GM19455 (cell line): ENCODE results near the gene EME1.
"Not testable (repeated sequence)": the region's sequence is repeated elsewhere in the genome, so short reads cannot be mapped to it uniquely, and the experiment has no call there.

Experiments used
- ATAC-seq: cut with Tn5 transposase; IDR thresholded peaks from one replicate; pipeline ENCODE4 v1.9.1; 2021; ENCODE audit not compliant: unreplicated experiment

Gene EME1

DNA sequence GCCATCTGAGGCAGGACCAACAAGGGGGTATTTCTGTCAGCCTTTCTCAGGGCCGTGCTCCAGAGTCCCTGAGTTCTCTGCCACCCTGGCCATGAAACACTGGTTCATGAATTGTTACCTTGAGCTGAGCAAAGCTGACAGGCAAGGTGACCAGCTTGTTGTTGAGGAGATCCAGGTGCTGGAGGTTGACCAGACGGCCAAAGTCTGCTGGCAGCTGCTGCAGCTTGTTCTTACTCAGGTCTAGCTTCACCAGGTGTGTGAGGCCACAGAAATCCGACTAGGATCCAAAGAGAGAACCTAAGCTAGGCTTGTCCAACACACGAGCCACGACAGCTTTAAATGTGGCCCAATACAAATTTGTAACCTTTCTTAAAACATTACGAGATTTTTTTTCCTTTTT is 19.6 kb downstream of the EME1 start:
- ATAC-seq, result no peak

DNA sequence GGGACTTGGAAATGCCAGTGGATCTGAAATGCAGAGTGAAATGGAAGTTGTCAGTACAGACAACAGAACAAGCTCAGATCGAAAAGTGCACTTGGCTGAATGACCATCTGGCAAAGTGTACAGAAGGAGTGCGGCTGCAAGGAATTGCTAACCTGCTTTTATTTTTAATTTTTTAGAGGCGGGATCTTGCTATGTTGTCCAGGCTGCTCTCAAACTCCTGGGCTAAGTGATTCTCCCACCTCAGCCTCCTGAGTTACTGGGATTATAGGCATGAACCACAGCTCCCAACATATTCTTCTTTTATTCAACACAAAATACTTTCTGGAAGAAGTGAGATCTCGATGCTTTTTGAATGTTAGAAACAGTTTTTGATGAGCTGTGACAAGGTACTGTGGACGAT is 20.7 kb downstream of the EME1 start:
- no peak for ATAC-seq

DNA sequence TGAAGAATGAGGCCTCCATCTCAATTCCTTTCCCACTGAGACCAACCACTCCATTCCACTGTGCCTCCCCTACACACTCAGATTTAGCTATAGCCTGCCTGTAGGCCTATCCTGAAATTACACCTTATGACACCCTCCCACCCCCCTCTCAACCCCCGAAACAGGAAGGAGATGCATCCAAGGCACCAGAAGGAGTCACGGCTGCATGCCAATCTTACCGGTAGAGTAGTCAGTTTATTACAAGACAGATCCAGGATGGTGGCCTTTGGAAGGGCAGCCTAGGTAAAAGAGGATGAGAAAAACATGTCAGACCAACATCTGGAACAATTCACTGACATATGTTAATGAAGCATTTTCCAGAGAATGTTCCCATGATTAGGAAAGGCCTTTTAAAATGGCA is 21.7 kb downstream of the EME1 start:
- ATAC-seq, result no peak

DNA sequence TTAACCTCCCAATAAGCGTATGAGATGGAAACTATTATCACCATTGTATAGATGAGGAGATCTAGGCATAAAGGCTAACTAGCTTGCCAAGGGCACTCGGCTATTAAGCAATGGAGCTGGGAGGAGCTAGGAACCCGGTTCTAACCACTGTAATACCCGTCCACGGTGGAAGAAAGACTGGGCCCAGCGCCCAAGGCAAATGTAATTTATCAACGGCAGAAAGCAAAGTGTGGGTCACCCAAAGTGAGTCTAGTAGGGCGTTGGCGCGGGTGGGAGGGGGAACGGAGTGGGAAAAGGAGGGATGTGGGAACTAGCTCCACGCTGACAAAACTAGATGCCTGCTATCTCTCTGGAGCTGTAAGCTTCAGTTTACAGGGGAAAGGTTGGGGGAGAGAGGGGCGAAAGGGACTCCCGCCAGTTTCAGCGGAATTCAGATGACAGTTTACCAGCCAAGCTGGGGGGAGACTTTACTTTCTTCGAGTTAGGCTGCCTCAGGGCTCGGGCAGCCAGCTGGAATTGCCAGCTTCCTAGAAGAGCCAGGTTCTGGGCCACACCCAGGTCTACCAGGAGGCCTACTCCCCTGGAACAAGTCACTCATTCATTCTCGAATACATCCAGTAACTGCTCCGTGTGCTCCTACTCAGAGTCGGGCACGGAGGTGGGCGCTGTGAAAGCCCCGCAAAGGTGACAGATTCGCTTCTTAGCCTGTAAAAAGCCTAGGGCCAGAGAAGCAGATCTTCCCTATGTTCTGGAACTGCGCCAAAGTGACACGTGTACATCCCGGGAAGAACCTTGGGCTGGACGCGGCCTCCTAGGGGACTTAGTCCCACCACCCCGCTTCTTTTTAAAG is 23.5 kb downstream of the EME1 start:
- peak; percentile 23 for ATAC-seq

DNA sequence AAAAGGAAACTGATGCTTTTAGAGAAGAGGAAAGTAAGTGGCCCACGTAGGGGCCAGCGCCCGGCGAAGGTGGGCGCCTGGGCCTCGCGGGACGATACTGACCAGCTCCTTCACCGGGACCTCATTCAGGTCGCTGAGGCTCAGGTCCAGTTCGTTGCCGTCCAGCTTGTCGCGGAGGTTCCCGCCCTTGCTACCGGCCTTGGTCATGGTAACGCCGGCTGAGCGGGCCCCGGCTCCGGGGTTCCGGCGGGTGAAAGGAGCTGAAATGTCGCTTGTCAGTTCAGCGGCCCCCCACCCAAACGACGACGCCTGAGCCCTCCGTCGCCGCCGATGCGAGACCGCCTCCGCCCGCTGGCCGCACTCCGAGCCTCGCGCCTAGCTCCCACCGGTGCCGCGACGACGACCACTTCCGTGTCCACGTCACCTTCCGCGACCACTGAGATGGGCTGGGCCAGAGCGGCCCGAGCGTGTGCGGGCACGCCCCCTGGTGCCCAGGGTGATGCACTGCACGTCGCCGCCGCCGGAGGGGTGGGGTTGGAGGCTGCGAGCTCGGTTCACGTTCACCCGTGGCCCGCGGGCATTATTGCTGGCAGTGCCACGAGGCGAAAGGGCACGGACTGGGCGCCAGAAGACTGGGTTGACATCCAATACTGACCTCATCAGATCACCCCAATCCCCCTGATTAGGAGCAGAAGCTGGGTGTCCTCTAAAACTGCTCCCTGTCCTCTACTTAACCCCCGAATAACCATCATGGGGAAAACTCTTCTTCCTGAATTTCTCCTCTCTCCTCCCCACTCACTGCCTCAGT is 24.3 kb downstream of the EME1 start, which contains the start of gene LRRC59:
TSS of gene LRRC59 (minus strand) at position 413 of the 808 bp plus-strand sequence. CDS start at position 207, 206 bp downstream.
- ATAC-seq, result peak; percentile 91

DNA sequence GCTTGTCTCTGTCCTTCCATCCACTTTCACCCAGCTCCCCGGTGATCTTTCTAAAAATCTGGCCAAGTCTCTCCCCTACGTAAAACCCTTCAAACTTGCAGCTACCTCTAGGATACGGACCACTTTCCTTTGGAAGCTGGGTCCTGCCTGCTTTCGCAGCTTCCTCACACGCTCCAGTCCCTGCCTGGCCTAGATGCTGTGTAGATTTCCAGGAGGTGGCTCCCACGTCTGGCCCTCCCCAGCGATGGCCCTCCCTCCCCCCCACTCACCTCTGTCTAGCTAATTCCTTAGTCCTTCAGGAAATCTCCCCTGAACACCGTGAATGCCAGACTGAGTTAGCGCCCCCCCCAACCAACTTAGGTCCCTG is 24.9 kb downstream of the EME1 start:
- no peak for ATAC-seq

DNA sequence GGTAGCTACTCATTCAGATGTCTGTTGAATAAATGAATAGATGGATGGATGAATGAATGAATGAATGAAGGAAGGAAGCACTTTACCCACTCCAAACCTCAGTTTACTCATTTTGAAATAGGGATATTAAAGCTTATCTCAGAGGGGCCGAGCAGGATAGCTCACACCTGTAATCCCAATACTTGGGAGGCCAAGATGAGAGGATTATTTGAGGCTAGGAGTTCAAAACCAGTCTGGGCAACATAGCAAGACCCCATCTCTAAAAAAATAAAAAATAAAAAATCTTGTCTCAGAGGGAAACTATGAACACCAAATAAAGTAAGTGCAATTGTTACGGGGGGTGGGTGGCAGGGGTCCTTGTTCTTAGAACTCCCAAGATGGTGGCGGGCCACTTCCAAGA is 25.6 kb downstream of the EME1 start:
- ATAC-seq, result not testable (repeated sequence)

DNA sequence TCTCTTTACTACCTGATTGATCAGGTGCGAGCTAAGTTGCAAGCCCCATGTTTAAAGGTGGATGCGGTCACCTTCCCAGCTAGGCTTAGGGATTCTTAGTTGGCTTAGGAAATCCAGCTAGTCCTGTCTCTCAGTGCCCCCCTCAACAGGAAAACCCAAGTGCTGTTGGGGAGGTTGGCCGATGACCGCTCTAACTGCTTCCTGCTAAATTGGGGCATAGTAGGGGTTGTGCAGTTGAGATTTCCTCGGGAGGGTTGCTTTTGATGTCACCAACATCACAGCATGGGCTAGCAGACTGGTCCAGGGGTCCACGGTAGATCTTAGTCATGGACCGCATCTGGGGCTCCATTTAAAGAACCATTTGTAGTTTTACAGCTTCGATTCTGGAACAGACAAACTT is 26.6 kb downstream of the EME1 start:
- not testable (repeated sequence) for ATAC-seq

DNA sequence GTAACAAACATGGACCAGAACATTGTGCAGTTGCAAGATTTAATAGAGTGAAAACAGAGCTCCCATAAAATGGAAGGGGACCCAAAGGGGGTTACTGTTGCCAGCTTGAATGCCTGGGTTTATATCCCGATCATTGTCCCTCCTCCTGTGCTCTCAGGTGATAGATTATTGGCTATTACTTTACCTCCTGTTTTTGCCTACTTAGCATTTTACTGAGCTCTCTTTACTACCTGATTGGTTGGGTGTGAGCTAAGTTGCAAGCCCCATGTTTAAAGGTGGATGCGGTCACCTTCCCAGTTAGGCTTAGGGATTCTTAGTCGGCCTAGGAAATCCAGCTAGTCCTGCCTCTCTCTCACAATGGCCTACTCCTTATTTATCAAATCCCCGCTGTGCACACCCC is 32.3 kb downstream of the EME1 start:
- ATAC-seq, result not testable (repeated sequence)

DNA sequence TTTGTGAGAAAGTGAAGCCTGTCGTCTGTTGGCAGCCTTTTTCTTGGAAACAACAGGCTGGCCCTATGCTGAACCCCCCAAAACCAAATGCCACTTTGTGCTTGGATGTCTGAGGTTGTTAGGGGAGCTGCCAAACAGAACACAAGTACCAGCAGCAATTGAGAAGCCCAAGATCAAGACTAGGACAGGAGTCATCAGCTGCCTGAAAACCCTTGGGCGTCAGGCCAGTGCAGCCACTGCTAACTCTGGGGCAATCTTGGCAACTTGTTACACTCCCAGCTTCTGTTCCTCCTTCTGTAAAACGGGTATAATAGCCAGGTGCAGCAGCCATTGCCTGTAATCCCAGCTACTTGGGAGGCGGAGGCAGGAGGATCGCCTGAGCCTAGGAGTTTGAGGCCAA is 33.5 kb downstream of the EME1 start:
- ATAC-seq, result no peak

DNA sequence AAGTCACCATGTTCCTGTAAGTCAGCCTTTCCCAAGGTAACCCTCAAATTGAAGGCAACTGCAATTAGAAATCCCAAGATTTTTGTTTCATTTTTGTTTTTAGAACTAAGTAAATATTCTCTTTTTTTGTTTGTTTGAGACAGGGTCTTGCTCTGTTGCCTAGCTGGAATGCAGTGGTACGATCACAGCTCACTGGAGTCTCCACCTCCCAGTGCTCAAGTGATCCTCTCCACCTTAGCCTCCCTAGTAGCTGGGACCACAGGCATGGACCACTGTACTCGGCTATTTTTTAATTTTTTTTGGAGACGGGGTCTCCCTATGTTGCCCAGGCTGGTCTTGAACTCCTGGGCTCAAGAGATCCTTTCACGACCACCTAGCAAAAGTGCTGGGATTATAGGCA is 34.9 kb downstream of the EME1 start:
- ATAC-seq, result no peak

DNA sequence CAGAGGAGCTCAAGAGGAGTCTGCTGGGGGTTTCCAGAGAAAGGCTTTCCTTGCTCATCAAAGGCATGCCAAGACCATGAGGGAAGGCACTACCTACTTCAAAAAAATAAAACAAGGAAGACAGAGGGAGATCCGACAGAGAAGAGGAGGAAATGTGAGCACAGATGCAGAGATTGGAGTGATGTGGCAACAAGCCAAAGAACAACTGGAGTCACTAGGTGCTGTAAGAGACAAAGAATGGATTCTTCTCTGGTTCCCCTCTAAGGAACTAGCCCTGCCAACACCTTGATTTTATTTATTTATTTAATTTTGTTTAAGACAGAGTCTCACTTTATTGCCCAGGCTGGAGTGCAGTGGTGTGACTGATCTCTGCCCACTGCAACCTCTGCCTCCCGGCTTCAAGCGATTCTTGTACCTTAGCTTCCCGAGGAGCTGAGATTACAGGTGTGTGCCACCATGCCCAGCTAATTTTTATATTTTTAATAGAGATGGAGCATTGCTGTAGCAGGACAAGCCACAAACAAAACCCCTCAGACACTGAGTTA is 39.2 kb downstream of the EME1 start:
- ATAC-seq, result no peak

DNA sequence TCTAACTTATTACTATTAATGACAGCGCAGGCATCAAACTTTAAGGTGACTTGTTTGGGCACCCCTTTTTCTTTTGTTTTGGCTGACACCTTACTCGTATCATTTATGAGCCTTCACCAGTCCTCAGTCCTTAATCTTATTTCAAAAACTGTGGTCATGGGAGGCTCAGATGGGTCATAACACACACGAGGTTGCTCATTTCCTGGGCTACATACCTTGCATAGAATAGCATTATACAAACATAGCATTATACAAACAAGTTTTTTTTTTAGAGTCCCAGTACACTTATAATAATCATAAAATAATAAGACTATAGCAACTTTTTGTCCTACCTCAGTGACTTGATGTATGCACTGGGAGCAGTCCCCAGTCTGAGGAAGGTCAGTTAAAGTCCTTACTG is 41.8 kb downstream of the EME1 start:
- no peak for ATAC-seq

DNA sequence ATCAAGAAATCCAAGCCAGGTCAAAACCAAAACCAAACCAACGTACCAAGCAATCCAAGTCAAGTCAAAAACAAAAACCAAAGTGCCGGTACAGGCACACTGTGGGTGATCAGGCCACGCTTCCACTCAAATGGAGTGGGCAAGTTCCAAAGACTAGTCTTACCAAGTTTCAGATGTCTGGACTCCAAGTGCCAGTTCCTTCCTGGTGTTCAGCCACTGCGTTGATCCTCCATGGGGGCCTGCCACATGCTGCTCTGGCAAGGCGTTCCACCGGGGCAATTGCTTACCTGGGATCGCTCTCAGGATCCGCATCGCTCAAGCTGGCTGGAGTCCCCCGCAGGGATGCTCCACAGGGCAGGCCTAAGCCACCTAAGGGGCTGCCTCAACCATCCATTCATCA is 46.5 kb downstream of the EME1 start:
- not testable (repeated sequence) for ATAC-seq

DNA sequence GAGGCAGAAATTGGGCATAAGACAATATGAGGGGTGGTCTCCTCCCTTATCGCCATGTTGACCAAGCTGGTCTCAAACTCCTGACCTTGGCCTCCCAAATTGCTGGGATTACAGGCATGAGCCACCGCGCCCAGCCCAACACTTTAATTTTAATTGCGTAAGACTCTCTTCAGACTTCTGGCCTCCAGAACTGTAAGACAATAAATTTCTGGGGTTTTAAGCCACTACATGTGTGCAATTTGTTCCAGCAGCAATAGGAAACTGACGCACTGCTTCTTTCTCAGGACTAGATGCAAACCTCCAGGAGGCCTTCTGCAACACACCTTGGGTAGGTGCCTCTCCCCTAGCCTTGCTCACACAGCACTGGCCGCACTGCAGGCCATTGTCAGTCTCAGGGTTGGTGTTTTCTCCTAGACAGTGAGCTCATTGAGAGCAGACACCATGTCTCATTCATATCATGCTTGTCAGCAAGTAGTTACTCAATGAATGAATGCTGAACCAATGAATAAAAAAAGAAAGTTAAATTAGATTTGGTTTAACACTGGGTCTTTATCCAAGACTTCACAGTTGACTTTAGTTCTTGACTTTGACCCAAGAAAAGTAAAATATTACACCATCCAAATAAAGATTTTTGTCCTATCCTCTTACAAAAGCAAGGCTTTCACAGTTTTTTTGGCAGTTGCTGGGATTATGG is 47.5 kb downstream of the EME1 start:
- no peak for ATAC-seq

DNA sequence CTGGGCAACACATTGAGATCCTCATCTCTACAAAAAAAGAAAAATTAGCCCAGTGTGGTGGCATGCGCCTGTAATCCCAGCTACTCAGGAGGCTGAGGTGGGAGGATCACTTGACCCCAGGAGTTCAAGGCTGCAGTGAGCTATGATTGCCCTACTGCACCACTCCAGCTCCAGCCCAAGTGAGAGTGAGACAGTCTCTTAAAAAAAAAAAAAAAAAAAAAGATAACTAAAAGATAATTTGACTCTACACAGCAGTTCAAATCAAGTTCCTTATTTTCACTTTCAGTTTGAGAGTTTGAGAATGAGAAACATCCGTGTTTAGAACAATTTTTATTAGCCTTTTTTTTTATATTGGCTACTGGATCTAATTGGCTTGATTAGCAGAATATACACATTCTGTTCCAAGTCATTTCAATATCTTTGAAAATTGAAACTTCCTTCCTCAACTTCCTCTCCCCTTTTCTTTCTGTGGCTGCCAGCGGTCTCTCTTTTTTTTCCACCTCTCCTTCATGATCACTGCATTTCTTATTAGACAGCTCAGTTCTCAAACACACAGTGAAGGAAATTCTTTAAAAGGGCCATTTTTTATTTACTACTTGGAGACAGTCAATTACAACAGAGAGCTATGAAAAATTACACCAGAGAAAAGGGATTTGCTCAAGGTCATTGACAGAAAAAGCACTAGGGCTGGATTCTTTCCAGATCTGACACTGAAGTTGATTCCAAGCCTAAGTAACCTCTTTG is 48.5 kb downstream of the EME1 start:
- no peak for ATAC-seq

DNA sequence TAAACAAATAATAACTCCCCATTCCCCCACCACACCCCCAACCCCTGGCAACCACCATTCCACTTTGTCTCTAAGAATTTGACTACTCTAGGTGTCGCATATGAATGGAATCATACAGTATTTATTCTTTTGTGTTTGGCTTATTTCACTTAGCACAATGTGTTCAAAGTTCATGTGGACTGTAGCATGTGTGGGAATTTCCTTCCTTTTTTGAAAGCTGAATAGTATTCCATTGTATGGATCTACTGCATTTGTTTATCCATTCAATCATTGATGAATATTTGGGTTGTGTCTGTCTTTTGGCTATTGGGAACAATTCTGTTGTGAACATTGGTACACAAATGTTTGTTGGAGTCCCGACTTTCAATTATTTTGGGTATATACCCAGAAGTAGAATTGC is 49.7 kb downstream of the EME1 start:
- no peak for ATAC-seq

DNA sequence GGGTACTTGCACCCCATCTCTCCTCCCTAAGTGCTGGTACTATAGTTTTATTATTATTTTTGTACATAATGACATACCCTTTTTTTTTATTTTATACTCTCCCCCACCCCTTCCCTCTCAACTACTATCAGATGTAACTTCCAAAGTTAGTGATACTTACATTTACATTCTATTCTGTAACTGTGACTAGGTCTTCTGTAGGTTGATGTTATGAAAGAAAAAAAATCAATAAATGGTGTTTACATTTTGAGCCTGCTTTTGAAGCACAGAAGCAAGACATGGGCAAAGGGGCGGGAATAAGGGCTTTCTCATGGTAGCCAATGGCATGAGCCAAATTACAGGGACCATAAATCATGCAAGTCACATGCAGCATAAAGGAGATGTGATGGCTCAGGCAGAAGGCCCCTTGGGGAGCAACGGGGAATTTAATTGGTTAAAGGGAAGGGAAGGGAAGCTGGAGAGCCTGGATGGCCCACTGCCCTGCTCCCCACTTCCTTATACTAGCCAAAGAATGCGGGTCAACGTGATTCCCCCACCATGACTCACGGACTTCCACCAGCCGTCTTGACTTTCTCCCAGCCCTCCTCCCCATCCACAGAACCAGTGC is 50.6 kb downstream of the EME1 start:
- no peak for ATAC-seq

DNA sequence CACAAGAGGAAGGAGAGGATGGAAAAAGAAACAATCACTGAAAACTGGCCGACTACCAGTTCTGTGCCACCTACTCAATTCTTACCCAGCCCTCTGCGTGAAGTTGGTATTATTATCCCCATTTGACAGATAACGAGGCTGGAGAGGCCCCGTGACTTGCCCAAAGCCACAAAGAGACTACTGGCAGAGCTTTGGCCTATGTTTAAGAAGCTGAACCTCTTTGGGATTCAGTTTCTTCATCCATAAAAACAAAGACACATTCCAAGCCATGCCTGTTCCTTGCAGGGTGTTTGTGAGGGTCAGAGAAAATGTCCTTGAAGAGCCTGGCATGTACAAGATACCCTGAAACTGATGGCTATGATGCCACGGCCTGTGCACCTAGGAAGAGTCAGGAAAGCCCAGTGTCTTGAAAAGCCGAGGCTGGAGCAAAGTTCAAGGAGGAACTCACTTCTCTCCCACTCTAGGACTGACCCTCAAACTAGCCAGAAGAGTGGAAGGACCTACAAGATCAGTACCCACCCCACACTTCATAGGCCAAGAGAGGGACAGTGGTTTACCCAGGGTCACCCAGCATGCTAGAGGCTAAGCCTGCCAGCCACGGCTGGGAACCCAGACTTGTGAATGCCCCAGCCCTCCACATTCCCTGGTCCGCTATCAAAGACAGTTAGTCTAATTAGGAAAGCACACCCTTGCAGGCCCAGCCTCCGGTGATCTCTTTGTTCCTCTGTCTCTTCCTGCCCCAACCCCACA is 51.4 kb downstream of the EME1 start:
- no peak for ATAC-seq
